GM23338 (cell line): ENCODE data around the gene FNDC7. TPM values are rescaled to one million over a fixed set of nuclear protein-coding genes. Genes with fewer than 3 reads are reported as not detected.

Experiments used
- ATAC-seq: fragments of 200-7000 bp; cut with Tn5 transposase; 3 replicates; pipeline ENCODE4 v1.9.1; 2020
- DNase-seq: peaks from one replicate; pipeline ENCODE4 v3.0.0-alpha.2; 2015; ENCODE audit warnings: low spot score
- H2AFZ ChIP-seq: fragments of 200-600 bp; sonication (generic); 2 replicates; pipeline ENCODE4 v1.8.0; 2016; ENCODE audit warnings: antibody characterized with exemption, mild to moderate bottlenecking, moderate library complexity
- H3F3A ChIP-seq: fragments of 200-600 bp; sonication (generic); replicated peaks from 2 replicates; pipeline ENCODE4 v1.8.0; 2017; ENCODE audit warnings: antibody characterized with exemption, mixed run types, low read depth
- H3K27ac ChIP-seq: fragments of 200-600 bp; sonication (generic); 2 replicates; pipeline ENCODE4 v1.6.1; 2016; ENCODE audit warnings: low read depth
- H3K27me3 ChIP-seq: fragments of 200-600 bp; sonication (generic); 2 replicates; pipeline ENCODE4 v1.8.0; 2016; ENCODE audit warnings: mild to moderate bottlenecking, mixed run types, moderate library complexity; ENCODE audit not compliant: insufficient read depth
- H3K36me3 ChIP-seq: fragments of 200-600 bp; sonication (generic); 2 replicates; pipeline ENCODE4 v1.8.0; 2016; ENCODE audit warnings: mild to moderate bottlenecking; ENCODE audit not compliant: insufficient read depth
- H3K4me1 ChIP-seq: fragments of 200-600 bp; sonication (generic); 2 replicates; pipeline ENCODE4 v1.8.0; 2016; ENCODE audit warnings: mild to moderate bottlenecking, moderate library complexity; ENCODE audit not compliant: insufficient read depth
- H3K4me2 ChIP-seq: fragments of 200-600 bp; sonication (generic); 2 replicates; pipeline ENCODE4 v1.7.1; 2017; ENCODE audit warnings: mixed run types
- H3K4me3 ChIP-seq: fragments of 200-600 bp; sonication (generic); 2 replicates; pipeline ENCODE4 v1.6.1; 2016; ENCODE audit warnings: mixed run types
- H3K79me2 ChIP-seq: fragments of 200-600 bp; sonication (generic); replicated peaks from 2 replicates; pipeline ENCODE4 v1.8.0; 2017; ENCODE audit warnings: mild to moderate bottlenecking; ENCODE audit not compliant: insufficient read depth
- H3K9me2 ChIP-seq: fragments of 200-600 bp; sonication (generic); 2 replicates; pipeline ENCODE4 v1.8.0; 2017; ENCODE audit not compliant: insufficient read depth
- H4K20me1 ChIP-seq: fragments of 200-600 bp; sonication (generic); replicated peaks from 2 replicates; pipeline ENCODE4 v1.8.0; 2017; ENCODE audit warnings: mild to moderate bottlenecking; ENCODE audit not compliant: insufficient read depth
- H3K27ac Mint-ChIP-seq: 2 replicates; pipeline ENCODE4 v1.8.0; 2020; ENCODE audit warnings: inconsistent platforms, mild to moderate bottlenecking, moderate library complexity, mixed read lengths
- H3K27me3 Mint-ChIP-seq: 3 replicates; pipeline ENCODE4 v1.8.0; 2022; ENCODE audit warnings: low read depth, mild to moderate bottlenecking, moderate library complexity, mixed read lengths, inconsistent platforms; ENCODE audit not compliant: insufficient read depth, poor library complexity
- H3K36me3 Mint-ChIP-seq: 3 replicates; pipeline ENCODE4 v1.8.0; 2021; ENCODE audit warnings: low read depth, mild to moderate bottlenecking, inconsistent platforms, moderate library complexity, mixed read lengths
- H3K4me1 Mint-ChIP-seq: 3 replicates; pipeline ENCODE4 v1.8.0; 2020; ENCODE audit warnings: mild to moderate bottlenecking, inconsistent platforms, mixed read lengths
- H3K4me3 Mint-ChIP-seq: 3 replicates; pipeline ENCODE4 v1.8.0; 2021; ENCODE audit warnings: moderate library complexity, mild to moderate bottlenecking, inconsistent platforms, mixed read lengths
- H3K9me3 Mint-ChIP-seq: 3 replicates; pipeline ENCODE4 v1.8.0; 2020; ENCODE audit warnings: moderate library complexity, mild to moderate bottlenecking, inconsistent platforms, mixed read lengths
- CREB1 ChIP-seq: fragments of 250-450 bp; sonication (Bioruptor Pico); IDR thresholded peaks from 2 replicates; pipeline ENCODE4 v1.5.0; 2020; ENCODE audit warnings: low read depth, mild to moderate bottlenecking, moderate library complexity
- CTCF ChIP-seq, 2 experiments: fragments of 200-600 bp in 1 of 2; sonication (generic) in 1 of 2; conservative IDR thresholded peaks; 2 replicates each; pipeline versions ENCODE4 v1.5.1 to v1.6.1; 2016 to 2017; ENCODE audit warnings: antibody characterized with exemption in 2 of 2, low read depth in 2 of 2, mild to moderate bottlenecking in 2 of 2, moderate library complexity in 1 of 2
- EZH2 ChIP-seq: fragments of 200-600 bp; sonication (generic); IDR thresholded peaks from one replicate; pipeline ENCODE4 v1.8.0; 2017; ENCODE audit warnings: antibody characterized with exemption, mild to moderate bottlenecking, low read depth; ENCODE audit not compliant: unreplicated experiment
- EZH2phosphoT487 ChIP-seq: fragments of 200-600 bp; sonication (generic); IDR thresholded peaks from one replicate; pipeline ENCODE4 v1.8.1; 2018; ENCODE audit warnings: antibody characterized with exemption; ENCODE audit not compliant: unreplicated experiment
- JUNB ChIP-seq: IDR thresholded peaks from one replicate; pipeline ENCODE4 v1.6.1; 2016; ENCODE audit warnings: antibody characterized with exemption; ENCODE audit not compliant: unreplicated experiment
- NANOG ChIP-seq: IDR thresholded peaks from 2 replicates; pipeline ENCODE4 v1.6.1; 2016; ENCODE audit warnings: antibody characterized with exemption, borderline replicate concordance
- POLR2AphosphoS5 ChIP-seq: IDR thresholded peaks from 2 replicates; pipeline ENCODE4 v1.6.1; 2016; ENCODE audit warnings: antibody characterized with exemption, low read depth
- REST ChIP-seq: IDR thresholded peaks from one replicate; pipeline ENCODE4 v1.6.1; 2018; ENCODE audit warnings: antibody characterized with exemption; ENCODE audit not compliant: unreplicated experiment
- ZNF331 ChIP-seq: fragments of 250-450 bp; sonication (Bioruptor Pico); IDR thresholded peaks from 2 replicates; pipeline ENCODE4 v1.5.0; 2020; ENCODE audit warnings: low read depth, mild to moderate bottlenecking, moderate library complexity
- ZNF462 ChIP-seq: fragments of 250-450 bp; sonication (Bioruptor Pico); IDR thresholded peaks from 2 replicates; pipeline ENCODE4 v1.5.0; 2020; ENCODE audit warnings: mild to moderate bottlenecking, moderate library complexity
- polyA plus RNA-seq: library from polyadenylated mRNA; unstranded; fragments of >200 nt; fragmentation: Nextera tagmentation; extraction: Ambion mirVana; gene quantifications from 2 replicates; pipeline ENCODE4 v1.2.1, GENCODE V29; 2016
- total RNA-seq: library from RNA; depleted of rRNA; stranded (reverse); fragments of >200 nt; shearing (Covaris generic); gene quantifications from 2 replicates; pipeline ENCODE4 v1.2.3, GENCODE V29; 2014

The FNDC7 gene
- total and polyA plus RNA-seq, 2 experiments from 2014 or later = 0.06 to 0.28 TPM

GRCh38 chr1:108734171-108734865, 21.6 kb downstream of the FNDC7 start (continued):
- TF ChIP-seq POLR2AphosphoS5 = no peak
- TF ChIP-seq NANOG = no peak
- no peak for TF ChIP-seq REST
- TF ChIP-seq JUNB = no peak
- TF ChIP-seq EZH2 = no peak
- TF ChIP-seq CTCF (conservative IDR thresholded peaks at IDR 0.05; ENCODE audit: low read depth in 2 of 2) = no peak
- TF ChIP-seq CREB1 (CRISPR knock-in tag) = no peak
- TF ChIP-seq ZNF331 (CRISPR knock-in tag) = no peak
- no peak for TF ChIP-seq EZH2phosphoT487

GRCh38 chr1:108742253-108742652, 29.5 kb downstream of the FNDC7 start:
- H3K27me3 ChIP-seq = no peaks in the 10 kb centered on the region; the same call in 1 of the 2 replicates
- H3K9me2 ChIP-seq = no peaks in the 10 kb centered on the region
- Mint-ChIP-seq H3K9me3 (no peaks in the 10 kb centered on the region; the same call in 2 of the 3 replicates), H3K4me3 (no peak overlapping the region), H3K27ac (no peak overlapping the region), H3K36me3 (no peaks in the 10 kb centered on the region), H3K27me3 (peaks cover 12% of the 10 kb centered on the region), H3K4me1 (peaks cover 7% of the 10 kb centered on the region)
- peak overlapping the region; percentile 81; the same call in 1 of the 2 replicates for H2AFZ ChIP-seq
- no peaks in the 10 kb centered on the region for H3F3A ChIP-seq
- no peak overlapping the region for H3K27ac ChIP-seq
- H4K20me1 ChIP-seq = no peaks in the 10 kb centered on the region
- H3K4me2 ChIP-seq = no peak overlapping the region
- no peaks in the 10 kb centered on the region for H3K79me2 ChIP-seq
- no peaks in the 10 kb centered on the region for H3K36me3 ChIP-seq
- no peak overlapping the region for H3K4me3 ChIP-seq
- H3K4me1 ChIP-seq = no peaks in the 10 kb centered on the region; the same call in 1 of the 2 replicates
- ATAC-seq (no peak), DNase-seq (peak; percentile 22)
- no peak for TF ChIP-seq JUNB
- no peak for TF ChIP-seq CREB1 (CRISPR knock-in tag)
- TF ChIP-seq ZNF462 = no peak
